DMS 273 (cell line): ENCODE measurements around the gene TOLLIP.

Experiments used
- DNase-seq: peaks from one replicate; lab custom pipeline; 2025; ENCODE audit not compliant: unreplicated experiment; lab: John Stamatoyannopoulos, UW

Gene TOLLIP

GRCh38 chr11:1224491-1225385 is 84.7 kb downstream of the TOLLIP start:
- DNase-seq: no peak
